Suppressor macrophage treated with lipopolysaccharide for 1 hour (primary cell): ENCODE data around the gene MYLIP.
"Not testable (repeated sequence)": the region's sequence is repeated elsewhere in the genome, so short reads cannot be mapped to it uniquely, and the experiment has no call there.

Experiments used
- DNase-seq, 3 donors: peaks; one replicate each; pipeline ENCODE4 v3.0.0-alpha.2; 2020 to 2022

MYLIP gene

DNA sequence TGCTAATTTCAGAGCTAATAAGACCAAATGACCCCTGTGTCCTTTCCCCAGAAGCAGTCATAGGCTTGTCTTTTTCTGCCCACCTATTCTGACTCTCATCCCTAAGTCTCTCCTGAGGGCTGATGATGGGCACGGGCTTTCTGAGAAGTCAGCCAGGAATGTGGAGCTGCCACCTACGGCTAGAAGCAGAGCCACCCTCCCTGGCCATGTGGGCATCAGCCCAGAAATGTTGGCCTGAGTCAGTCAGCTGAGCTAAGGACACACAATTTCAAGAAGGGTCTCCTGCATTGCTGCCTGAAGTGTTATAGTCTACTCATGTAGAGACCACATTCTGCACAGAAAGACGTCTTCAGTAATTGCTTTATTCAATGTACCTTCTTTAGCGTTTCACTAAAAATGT, 17.1 kb downstream of the MYLIP start:
- DNase-seq = no peak

DNA sequence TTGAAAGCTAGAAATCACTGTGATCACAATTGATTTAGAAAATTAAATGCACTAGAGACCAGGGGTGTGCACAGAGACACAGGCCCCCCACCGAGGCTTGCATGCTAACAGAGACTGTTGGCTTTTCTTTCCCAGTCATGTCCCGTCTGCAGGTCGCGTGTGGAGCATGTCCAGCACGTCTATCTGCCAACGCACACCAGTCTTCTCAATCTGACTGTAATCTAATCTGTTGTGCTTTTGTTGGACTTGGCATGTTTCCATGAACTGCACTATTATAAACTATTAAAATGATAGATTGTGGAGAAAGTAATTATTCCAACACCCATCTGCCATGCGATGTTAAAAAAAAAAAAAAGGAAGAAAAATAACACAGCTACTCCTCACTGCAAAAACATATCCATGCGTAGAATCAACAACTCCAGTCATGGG, 17.7 kb downstream of the MYLIP start:
- DNase-seq = no peak

DNA sequence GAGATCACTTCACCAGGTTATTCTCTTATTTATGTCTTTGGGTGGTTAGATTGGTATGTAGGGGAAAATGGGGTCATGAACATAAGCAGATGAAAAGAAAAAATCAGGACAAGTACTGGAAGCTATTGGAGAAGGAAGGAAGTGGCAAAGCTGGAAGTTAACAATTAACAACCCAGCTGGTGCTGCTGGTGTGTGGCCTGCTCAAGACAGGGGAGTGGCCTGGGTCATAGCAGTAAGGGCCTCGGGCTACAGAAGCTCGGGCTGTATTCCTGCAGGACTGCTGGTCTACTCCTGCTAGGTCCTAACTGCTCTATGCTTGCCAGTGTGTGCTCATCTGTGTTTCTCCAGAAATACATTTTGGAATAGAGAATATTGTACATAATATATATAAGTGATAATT, 19.6 kb downstream of the MYLIP start:
- DNase-seq = no peak

DNA sequence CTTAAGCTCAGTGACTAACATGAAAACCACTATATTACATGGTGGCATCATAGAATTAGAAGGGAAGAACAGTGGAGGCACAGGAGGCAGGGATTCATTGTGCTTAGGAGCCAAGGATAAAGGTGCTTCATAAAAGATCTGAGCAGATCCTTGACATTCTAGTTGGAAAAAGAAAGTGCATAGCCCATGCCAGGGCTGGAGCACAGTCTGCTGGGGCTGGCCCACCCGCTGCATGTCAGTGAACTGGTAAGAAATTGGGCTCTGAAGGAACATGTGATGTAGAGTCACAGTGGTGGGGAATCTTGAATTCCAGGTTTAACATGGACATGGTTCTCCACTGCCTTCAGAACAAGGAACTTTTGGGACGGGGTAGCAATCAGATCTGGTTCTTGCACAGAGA, 20.4 kb downstream of the MYLIP start:
- no peak for DNase-seq

DNA sequence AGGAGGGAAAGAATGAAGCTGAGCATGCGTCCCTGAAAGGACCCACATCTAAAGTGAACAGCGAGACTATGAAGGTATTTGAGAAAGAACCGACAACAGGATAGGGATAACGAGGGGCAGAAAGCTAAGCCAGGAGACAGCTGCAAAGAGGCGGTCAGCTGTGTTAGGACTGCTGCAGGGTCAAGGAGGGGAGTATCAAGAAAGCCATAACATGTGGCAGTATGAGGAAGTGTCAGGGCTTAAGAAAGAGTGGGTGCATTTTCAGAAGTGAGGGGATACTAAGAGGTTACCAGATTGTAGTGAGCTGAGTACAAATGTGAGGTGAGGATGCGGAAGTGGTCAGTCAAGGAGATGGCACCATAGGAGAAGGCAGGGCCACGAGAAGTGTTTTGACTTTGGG, 21.2 kb downstream of the MYLIP start:
- no peak for DNase-seq

DNA sequence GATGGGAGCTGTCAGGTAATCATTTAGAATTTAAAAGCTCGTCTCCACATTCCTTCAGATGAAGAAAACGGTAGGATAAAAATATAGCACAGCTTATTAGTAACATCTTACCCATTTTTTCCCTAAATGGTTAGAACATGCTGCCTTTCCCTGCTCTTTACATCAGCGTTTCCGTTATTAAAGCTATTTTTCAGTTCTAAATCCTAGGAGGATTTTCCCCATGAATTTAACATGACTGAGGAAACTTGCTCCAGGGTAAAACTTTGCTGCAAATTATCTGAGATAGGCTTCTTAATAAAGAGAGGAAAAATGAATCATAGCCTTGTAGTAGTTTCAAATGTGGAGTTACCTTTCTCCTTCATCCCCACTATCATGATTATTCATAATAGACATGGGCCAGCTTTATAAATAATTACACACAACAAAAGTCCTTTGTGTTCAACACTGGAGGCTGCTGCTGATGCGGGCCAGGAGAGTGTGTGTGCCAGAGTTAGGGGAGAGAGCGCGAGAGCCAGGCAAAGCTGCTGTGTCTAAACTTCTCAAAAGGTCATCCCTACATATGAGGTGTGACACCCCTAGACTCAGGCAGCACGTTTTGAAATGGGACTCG, 24.4 kb downstream of the MYLIP start:
- DNase-seq = no peak

DNA sequence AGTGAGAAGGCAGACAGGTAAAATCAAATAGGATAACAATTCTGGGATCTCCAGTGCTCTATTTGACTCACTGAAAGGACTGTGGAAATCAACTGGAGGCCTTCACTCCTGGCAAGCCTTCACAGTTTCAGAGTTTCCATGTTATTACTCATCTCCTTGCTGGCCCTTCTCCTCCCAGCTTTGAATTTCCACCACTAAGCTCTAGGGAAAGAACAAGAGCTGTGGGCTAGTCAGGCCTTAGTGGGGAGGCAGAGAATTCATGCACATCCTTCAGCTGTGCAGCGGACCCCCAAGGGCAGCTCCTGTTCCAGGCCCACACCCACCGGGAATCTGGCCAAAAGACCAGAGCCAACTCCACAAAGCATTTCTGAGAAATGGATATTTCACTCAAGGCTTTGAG, 26.0 kb downstream of the MYLIP start:
- peak in 2 of 3 donors; percentile 6 to 39 for DNase-seq

DNA sequence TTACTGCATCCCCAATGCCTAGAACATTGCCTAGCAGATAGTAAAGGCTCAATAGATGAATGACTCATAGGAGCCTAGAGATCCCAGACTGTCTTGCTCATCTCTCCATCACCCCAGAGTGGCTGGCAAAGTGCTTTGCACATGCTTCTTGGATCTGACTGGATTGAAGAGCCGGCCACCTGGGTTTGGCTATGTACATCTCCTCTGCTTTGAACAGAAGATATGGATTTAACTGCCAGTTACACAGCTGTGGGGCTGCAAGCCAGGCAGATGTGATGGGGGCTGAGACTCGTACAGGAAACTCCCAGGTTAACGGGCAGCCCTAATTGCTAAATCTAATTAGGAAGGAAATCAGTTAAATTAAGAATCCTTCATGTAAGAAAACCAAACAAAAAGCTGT, 28.6 kb downstream of the MYLIP start:
- DNase-seq = no peak

DNA sequence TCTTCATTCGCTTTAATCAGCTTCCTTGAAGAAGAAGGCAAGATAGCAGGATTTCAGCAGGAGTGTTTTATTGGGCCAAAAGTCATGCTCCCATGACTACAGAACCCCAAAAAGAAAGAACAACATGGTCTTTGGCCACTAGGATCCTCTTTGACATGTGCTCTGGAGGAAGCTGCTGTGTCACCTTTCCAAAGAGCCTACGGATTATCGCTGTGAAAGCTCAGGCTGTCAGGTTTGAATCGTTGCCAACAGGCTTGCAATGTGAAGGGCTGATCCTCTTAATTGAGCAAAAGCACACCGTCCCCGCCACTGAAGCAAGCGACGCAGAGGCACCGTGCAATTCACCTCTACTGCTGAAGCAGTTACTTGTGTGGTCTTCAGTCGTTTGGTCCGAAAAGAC, 29.0 kb downstream of the MYLIP start:
- DNase-seq = no peak

DNA sequence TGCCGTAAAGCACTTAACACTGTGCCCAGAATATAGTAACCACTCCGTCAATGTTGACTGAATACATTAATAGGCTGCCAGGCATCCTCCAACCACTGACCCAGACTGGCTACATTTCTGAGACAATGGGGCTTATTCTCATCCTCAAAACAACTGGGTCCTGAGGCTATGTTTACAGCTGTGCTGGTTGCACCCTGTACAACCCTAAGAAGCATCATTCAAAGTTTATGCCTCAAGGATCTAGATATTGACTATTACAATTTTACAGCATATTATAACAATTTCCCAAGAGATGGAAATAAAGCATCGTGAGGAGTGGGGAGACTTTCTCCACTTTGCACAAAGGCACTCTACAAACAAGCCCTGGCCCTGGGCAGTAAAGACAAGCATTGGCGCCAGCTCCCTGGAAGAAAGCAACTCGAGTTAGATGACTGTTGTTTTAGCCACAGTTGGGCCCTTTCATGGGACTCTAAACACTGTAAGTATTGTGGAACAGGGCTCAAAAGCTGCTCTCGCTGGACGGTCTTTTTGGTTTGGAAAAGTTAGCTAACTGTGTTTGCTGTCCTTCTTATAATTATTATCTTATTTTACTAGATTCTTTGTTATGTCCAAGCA, 30.2 kb downstream of the MYLIP start:
- no peak for DNase-seq

DNA sequence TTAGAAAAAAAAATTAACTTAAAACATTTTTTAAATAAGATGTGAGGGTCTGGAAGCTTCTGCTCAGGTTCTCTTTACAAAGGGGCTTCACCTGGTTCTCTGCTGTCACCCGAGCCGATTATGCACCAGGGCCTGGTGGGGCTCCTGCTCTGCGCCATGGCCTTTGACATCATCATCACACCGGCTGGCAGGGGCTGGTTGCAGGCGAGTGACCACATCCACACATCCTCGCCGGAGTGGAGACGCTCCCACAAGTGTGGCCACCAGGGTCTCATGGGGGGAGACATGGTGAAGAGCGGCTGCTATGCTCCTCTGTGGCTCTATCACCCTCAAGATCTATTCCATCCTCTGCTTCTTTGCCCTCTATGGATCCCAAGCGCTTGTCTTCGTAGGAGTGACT, 31.9 kb downstream of the MYLIP start:
- DNase-seq = no peak

DNA sequence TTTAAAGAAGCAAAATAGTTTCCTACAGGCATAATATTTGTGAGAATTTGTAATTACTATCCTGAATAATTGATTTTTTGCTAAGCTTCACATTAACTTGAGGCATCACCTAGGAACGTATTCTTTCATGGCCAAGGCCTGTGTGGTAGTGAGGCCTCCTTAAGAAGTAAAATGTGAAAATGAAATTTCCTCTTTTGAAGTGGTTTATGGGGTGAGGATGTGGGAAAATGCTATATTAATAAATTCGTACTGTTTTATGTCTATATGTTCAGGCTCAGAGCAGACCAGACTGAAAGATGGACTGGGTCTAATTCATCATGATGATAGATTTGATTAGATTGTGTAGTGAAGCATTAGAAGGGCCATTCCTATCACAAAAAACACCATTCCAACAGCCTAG, 33.1 kb downstream of the MYLIP start:
- DNase-seq = no peak

DNA sequence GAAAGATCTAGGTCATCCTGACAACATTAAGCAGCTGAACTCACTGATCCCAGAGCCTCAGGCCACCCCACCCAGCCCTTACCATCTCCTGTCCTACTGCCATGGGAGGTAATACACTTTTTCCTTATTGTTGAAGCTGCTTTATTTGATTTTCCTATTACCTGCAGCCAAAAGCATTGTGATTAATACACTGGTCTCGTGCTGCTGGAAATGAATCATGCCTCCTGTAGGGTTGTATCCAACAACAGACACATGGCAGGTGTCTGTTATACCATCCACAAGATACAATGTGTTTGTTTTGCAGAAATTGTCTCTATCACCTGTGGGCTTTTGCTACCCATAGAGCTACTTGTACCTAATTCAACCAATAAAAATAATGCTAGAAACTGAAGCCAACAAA, 34.2 kb downstream of the MYLIP start:
- DNase-seq = no peak

DNA sequence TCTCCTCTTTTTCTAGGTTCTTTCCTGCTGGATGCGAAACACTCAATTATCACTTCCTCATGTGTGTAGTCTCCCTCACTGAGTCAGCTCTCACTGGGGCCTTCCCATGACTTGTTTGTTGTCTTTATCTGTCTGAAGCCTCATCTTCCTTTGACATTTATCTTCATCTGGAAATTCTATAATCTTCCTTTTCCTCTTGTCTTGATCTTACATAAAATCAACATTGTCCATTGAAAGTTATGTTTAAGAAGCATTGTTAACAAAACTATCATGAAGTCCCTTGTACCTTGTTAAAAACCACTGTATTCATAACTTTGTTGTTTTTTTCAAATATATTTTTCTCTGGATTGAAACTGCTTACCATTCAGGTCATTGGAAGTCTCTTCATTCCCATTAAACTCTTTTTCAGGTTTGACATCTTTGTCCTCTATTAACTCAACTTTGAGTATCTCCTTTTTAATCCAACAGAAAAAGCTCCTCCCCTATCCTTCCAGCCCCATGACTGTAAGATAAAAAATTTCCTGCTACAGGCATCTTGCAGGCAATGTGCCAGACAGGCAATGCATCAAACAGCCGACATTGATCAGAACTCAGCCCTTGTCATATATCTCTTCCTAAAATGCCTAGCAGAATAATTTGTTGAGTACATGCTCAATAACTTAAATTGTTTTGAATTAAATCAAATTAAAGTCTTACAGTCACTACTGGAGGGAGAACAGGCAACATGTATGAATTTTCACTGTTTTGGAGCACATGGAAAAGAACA, 34.8 kb downstream of the MYLIP start:
- DNase-seq = peak; percentile 73 to 80 (median 75)

DNA sequence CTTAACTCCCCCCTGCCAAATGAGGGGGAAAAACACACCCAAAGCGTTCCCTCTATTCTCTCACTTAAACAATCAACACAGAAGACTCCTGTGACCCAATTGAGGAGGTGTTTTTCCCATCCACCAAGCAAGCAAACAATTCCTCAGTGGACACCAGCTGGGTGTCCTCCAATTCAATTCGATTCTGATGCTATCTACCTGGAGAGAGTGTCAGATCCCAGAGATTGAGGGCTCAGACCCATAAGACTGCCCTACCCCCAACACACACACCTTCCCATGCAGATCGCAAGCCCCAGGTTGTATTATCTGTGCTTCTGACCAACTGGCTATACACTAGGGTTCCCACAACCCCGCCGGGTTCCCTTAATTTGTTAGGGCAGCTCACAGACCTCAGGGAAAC, 36.8 kb downstream of the MYLIP start:
- DNase-seq = no peak

DNA sequence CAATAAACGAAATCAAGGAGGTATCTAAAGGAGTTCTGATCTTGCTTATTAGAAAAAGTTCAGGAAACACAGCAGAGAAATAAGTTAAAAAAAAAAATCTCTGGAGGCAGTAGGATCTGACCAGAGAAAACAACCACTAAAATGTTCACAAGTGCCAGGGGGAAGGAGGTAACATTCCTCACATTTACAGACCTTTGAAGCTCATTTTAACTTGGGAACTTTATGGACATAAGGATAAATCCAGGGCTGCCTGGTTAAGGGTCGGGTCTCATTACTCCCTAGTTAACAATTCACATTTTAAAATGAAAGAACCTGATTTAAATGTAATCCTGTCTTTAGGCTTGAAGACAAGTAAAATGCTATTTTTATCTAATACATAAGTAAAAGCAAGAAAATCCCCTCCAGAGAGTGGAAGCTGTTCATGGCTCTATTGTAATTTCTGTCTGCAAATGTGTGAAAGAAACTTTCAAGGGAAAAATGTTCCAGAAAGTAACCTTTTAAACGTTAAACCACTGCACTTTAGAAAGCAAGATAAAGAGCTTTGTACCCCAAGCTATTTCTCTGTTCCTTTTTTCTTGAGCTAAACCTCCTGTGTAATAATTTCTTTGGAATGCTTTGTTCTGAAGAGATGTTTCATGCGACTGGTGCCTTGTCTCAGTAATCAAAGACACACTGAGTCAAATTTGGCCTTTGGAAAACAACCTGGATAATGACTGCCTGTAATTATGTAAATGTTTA, 38.2 kb downstream of the MYLIP start:
- DNase-seq = no peak

DNA sequence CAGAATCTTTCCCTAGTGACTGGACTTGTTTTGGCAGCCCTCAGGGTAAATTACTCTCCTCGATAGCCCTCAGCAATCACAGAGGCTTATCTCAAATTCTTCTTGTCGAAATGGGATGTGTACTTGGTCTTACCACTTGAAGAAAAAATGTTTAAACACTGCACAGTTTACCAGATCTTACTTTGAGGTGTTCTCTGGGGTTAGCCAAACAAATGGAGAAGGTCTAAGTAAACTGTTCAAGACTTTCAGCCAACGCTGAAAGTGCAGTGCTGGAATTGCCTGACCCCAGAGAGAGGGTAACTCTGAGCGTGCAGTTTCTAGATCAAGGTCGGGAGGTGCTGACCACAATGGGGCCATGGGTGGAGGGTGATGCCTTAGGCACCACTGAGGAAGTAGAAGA, 39.2 kb downstream of the MYLIP start:
- DNase-seq = no peak

DNA sequence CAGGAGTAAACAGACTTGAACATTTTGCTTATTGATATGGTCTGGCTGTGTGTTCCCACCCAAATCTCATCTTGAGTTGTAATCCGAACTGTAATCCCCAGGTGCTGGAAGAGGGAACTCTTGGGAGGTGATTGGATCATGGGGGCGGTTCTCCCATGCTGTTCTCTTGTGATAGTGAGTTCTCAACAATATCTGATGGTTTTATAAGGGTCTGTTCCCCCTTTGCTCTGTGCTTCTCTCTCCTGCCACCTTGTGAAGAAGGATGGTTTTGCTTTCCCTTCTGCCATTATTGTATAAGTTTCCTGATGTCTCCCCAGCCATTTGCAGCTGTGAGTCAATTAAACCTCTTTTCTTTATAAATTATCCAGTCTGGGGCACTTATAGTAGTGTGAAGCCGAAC, 40.0 kb downstream of the MYLIP start:
- peak in 2 of 3 donors; percentile 19 to 38 for DNase-seq

DNA sequence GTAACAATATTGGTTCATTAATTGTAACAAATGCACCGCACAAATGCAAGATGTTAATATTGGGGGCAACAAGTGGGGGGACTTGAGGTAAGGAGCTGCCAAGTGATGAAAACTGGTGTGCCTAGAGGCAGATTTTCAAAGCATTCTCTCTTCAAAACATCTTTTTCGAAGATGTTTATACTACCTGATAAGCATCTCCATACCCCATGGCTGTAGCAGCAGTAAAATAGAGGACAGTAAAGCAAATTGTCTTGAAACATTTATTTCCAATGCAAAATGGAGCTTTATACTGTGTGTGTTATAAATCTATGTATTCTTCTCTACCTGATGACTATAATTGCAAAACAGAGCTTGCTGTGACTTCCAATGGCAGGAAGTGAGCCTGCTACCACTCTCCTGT, 42.5 kb downstream of the MYLIP start:
- DNase-seq = no peak

DNA sequence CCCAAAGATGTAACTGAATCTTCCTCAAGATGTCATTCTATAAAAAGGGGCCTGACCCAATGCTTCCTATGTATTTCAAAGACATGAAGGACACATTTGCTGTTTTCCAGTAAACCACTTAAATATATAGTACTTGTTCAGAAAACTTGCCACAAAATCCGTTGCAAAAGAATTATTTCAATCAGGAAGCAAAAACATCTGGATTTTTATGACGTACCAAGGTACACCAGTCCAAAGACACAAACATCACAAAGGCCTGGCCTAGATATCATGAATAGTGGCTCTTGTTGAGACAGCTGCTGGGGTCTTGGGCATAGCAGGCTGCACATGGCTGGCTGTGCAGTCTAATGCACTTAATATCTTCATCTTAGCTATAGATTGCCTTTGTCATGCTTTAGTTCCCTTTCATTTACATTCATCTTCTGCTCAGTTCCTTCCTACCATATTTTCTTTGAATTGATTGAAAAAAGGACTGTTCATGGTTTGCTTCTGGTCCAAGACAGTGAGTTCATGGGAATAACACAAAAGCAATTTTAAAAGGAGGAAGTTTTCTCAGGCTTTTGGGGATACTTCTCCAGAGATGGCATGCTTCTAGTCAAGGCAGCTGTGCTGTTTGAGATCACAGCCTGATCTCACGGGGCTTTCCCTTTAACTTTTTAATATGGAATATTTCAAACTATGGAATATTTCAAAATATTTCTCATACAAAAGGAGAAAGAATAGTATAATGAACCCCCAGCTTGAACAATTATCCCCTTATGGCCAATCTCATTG, 44.5 kb downstream of the MYLIP start:
- DNase-seq = no peak

DNA sequence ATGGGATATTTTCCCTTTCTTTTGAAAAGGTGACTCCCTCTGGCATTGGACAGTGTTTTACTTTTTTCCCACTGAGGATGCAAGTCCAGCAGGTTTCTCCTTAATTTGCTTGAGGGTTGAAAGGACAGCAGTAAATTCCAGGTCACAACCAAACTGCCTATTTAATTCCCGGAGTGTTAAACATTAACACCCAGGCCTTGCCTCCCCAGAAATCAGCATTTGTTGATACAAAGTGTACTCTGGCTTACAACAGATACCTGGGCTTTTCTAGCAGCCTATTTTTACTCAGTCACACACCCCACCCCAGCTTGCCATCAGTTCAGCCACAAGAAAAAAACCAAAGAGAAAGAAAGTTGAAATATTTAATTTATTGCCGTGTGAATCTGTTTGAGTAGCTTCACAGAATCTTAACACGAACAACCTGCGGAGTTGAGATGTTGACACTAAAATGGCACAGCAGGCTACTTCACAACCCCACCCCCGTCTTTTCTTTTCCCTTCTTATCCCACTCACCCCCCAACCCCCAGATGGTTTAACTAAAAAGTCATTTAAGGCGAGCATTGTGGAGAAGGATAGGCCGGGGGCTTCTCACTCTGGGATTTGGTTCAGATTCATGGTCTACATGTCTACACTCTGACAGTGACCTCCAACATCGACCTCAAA, 45.7 kb downstream of the MYLIP start:
- DNase-seq = no peak

DNA sequence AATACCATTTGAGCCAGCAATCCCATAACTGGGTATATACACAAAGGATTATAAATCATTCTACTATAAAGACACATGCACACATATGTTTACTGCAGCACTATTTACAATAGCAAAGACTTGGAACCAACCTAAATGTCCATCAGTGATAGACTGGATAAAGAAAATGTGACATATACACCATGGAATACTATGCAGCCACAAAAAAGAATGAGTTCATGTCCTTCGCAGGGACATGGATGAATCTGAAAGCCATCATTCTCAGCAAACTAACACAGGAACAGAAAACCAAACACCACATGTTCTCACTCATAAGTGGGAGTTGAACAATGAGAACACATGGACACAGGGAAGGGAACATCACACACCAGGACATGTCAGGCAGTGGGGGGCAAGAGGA, 47.7 kb downstream of the MYLIP start:
- not testable (repeated sequence) for DNase-seq
